ENCODE measurements around the gene EPHX1.
A peak's percentile ranks its signal among the peaks of the same experiment; 100 is the strongest.
"Not testable (repeated sequence)": the region's sequence is repeated elsewhere in the genome, so short reads cannot be mapped to it uniquely, and the experiment has no call there.

The EPHX1 gene

GRCh38 chr1:225809842-225810578 is at the start of gene EPHX1:
TSS of gene EPHX1 (plus strand) at chr1:225810124. CDS start at chr1:225828730, 18,606 bp downstream.
- peak; percentile 69 to 79 for DNase-seq

- DNase-seq: no peak
These were observed 49.4 kb upstream of the EPHX1 start for GRCh38 chr1:225760531-225760930.

GRCh38 chr1:225761395-225761794 is 48.5 kb upstream of the EPHX1 start:
- DNase-seq: not testable (repeated sequence)

DNA sequence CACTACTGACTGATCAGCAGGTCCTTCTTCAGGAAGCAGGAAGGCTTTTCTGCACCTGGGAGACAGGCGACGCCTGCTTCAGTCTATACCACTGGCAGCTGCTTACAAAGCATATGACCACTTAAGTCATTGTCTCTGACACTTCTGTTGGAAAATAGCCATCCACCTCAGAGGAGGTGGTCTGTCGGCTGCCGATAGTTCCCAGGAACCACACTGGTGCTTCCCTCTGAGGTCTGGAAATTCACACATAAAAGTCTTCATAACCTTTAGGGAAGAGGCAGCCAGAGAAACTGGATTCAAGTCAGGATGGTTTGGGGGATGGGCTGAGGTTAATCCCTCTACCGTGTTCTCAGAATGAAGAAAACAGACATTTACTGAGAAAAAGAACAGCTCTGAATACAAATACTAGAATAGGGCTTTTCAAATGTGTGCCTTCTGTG is 47.9 kb upstream of the EPHX1 start:
- DNase-seq: no peak

- no peak for DNase-seq
These were observed 47.5 kb upstream of the EPHX1 start for GRCh38 chr1:225762444-225762843.

GRCh38 chr1:225763716-225764548 is 46.0 kb upstream of the EPHX1 start:
- DNase-seq: no peak

- no peak for DNase-seq
These were observed 43.8 kb upstream of the EPHX1 start for GRCh38 chr1:225765982-225766674.

- DNase-seq: no peak
These were observed 42.8 kb upstream of the EPHX1 start for GRCh38 chr1:225766967-225767633.

DNA sequence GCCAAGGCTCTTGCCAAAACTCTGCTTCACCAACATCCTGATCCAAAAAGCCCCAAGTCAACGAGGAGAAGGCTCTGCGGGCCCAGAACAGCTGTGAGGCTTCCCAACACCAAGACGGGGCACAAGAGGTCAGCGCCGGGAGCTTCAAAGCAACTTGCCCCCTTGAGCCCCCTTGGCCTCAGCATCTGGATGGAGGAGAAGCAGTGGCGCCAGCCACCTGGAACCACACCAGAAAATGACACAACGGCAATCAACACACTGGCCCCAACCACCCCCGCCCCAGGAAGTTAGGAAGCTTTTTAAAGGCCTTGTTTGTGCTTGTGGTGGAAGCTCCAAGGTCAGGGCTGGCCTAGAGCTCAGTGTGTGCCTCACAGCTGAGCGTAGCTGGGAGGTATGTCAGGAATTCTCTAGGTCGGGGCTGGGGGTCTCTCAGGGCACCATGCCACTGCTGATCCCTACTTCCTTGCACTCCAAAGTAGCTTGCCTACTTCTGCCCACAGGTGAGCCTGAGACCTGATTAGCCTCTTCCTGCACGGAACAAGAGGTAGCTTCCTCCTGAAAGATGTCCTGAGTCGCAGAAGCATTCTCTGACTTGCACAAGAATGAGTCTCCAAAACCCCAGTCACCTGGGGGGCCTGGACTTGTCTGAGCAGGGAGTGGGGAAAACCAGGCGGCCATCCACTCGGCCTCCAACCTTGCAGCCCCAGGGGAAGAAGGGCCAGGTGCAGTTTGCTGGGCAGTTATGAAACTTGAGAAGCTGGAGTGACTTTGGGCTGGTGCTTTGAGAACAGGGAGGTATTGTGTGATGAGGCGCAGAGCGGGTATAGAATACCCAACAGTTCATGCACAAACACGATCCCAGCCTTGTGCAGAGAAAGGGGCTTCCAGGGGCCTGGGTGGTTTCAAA is 42.0 kb upstream of the EPHX1 start:
- DNase-seq: no peak

GRCh38 chr1:225768662-225769426 is 41.1 kb upstream of the EPHX1 start:
- DNase-seq: no peak

DNA sequence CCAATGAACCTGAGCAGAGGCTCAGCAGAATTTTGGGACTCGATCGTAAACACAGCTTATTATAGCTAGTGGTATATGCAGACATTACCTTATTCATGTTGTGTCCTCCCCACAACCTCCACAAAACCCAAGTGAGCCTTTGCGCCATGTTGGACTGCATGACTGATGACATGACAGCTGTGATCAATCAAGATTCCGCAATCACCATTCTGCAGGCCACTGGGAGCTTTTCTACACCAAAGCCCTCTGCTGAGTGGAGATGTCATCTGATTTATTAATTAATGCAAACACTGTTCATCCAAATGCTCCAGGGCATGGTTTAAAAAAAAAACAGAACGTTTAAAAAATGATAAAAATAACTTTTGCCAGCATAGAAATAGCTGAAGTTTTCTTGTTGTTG is 40.2 kb upstream of the EPHX1 start:
- DNase-seq: no peak

DNA sequence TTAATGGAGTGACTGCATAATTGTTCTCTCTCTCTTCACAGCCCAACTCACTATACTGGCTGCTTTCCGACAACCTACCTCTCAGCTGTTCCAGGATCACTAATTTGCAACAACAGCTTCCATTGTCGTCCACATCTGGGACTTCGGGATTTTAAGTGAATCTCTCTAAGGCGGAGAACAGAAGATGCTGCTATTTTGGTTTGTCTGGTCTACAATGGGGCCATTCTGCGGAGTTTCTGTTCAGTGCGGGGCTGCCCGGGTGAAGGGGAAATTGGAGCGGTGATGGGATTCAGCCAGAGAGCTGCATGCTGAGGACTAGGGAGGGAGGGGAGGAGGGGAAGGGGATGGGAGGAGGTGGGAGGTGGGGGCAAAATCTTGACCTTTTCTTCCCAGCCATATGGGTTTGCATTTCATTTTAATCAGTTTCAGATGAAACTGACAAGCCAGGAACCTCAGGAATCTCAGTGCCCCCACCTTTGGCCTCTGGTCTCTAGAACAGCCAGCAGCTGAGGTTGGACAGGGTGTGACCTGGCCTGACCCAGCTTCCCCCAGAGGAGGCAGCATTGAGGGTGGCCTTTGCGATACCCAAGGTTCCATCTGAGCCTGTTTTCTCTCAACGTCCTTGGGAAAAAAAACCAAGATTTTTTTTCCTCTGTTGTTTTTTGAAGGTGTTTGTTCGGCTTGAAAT is 39.2 kb upstream of the EPHX1 start:
- no peak for DNase-seq

DNA sequence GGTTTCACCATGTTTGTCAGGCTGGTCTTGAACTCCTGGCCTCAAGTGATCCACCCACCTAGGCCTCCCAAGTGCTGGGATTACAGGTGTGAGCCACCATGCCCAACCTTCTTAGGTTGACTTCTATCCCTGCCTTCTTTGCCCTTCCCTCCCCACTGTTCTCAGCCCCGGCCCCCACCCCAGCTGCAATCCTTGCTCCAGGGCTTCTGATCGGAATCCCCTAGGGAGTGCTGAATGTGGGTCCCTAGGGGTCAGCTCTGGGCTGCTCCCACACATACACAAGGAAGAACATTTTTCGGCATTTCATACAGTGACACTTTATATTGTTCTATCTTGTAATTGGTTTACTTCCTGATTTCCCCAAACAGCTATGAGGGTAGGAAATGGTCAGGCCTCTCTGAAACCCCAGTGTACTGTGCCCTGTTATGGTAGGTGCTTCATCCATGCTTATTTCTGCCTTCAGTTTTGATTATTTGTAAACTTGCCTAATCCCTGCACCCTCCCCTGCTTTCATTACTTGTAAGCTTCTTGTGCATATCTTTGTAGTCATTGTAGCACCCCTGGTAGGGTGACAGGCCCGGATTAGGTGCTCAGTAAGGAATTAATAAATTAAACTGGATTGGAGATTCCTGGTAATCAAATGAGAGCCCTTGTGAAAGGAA is 38.1 kb upstream of the EPHX1 start:
- DNase-seq: peak; percentile 28 to 32

GRCh38 chr1:225772323-225772768 is 37.6 kb upstream of the EPHX1 start:
- peak; percentile 73 to 87 for DNase-seq

DNA sequence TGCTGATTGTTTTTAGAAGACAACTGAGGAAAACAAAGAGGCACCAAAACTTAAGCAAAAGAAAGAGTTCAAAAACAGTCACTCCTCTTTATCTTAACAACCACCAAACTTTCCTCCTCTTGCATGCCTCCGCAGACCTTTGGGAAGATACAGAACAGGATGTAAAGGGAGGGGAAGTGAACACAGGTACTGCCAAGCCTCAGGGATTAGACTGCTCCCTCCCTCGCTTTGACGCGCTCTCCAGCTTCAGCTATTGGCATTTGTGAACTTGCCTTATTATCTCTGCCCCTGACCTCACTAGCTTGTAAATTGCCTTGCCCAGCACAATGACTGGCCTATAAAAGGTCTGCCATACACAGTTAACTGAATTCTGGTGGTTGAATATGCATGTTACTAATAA is 37.1 kb upstream of the EPHX1 start:
- no peak for DNase-seq

- no peak for DNase-seq
These were observed 35.4 kb upstream of the EPHX1 start for GRCh38 chr1:225774281-225775147.

DNA sequence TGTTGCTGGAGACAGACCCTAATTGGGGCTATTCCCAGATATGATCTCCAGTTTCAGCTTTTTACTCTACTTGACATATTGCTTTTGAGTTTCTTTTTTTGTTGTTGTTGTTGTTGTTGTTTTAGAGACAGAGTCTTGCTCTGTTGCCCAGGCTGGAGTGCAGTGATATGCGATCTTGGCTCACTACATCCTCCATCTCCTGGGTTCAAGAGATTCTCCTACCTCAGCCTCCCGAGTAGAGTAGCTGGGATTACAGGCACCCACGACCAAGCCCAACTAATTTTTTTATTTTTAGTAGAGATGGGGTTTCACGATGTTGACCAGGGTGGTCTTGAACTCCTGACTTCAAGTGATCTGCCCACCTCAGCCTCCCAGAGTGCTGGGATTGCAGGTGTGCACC is 33.6 kb upstream of the EPHX1 start:
- DNase-seq: no peak

DNA sequence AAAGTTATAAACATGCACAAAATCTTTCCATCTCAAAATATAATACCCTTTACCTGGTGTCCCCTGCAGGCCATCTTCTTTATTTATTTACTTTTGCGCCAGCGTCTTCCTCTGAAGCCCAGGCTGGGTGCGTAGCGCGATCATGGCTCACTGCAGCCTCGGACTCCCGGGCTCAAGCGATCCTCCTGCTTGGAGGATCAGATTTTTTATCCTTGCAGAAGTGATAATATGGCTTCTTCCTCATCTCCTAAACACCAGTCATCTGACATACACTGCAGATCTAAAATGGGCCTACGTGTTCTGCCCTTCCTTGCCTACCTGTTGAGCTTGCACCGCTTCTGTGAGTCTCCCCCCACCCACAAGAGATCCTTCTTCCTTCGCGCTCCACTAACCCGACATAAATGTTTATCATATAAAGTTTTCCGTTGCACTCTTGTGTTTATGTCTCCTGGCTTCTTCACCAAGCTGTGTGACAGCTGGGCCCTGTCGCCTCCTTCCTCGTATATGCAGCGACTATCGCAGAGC is 32.8 kb upstream of the EPHX1 start:
- no peak for DNase-seq

Measured in AML-193 (cell line).